HepG2 (cell line): ENCODE measurements around the gene FAM200B. TPM values are rescaled to one million over a fixed set of nuclear protein-coding genes. Genes with fewer than 3 reads are reported as not detected.

Experiments used
- BCLAF1 ChIP-seq: fragments of 450-650 bp; IDR thresholded peaks from 2 replicates; pipeline ENCODE4 v1.6.1; 2017; ENCODE audit warnings: mild to moderate bottlenecking
- FOSL1 ChIP-seq: sonication (generic); formaldehyde crosslinking; IDR thresholded peaks from 2 replicates; pipeline ENCODE4 v1.9.0; 2021; ENCODE audit warnings: missing genetic modification reagents, borderline replicate concordance
- HINFP ChIP-seq: sonication (generic); formaldehyde crosslinking; IDR thresholded peaks from 2 replicates; pipeline ENCODE4 v1.4.0; 2020; ENCODE audit warnings: low read depth, mild to moderate bottlenecking, missing genetic modification reagents
- MLXIP ChIP-seq: sonication (generic); formaldehyde crosslinking; IDR thresholded peaks from 2 replicates; pipeline ENCODE4 v1.9.0; 2021; ENCODE audit warnings: missing genetic modification reagents, borderline replicate concordance
- RARG ChIP-seq: sonication (generic); formaldehyde crosslinking; IDR thresholded peaks from 2 replicates; pipeline ENCODE4 v1.4.0; 2020; ENCODE audit warnings: low read depth, mild to moderate bottlenecking, missing genetic modification reagents
- SAP130 ChIP-seq: IDR thresholded peaks from 2 replicates; pipeline ENCODE4 v1.6.1; 2016; ENCODE audit warnings: low read depth
- THRA ChIP-seq: sonication (generic); formaldehyde crosslinking; IDR thresholded peaks from 2 replicates; pipeline ENCODE4 v1.4.0; 2020; ENCODE audit warnings: missing genetic modification reagents, borderline replicate concordance
- THYN1 ChIP-seq: sonication (generic); formaldehyde crosslinking; IDR thresholded peaks from 2 replicates; pipeline ENCODE4 v1.8.1; 2023; ENCODE audit warnings: low read depth, mild to moderate bottlenecking, moderate library complexity, missing genetic modification reagents, borderline replicate concordance
- ZBTB37 ChIP-seq: sonication (generic); formaldehyde crosslinking; IDR thresholded peaks from 2 replicates; pipeline ENCODE4 v1.4.0; 2020; ENCODE audit warnings: mild to moderate bottlenecking, missing genetic modification reagents
- ZBTB38 ChIP-seq: sonication (generic); formaldehyde crosslinking; IDR thresholded peaks from 2 replicates; pipeline ENCODE4 v1.5.1; 2020; ENCODE audit warnings: mild to moderate bottlenecking, missing genetic modification reagents
- ZBTB46 ChIP-seq: sonication (generic); formaldehyde crosslinking; IDR thresholded peaks from 2 replicates; pipeline ENCODE4 v1.4.0; 2020; ENCODE audit warnings: mild to moderate bottlenecking, missing genetic modification reagents, borderline replicate concordance
- ZFP36L1 ChIP-seq: sonication (generic); formaldehyde crosslinking; IDR thresholded peaks from 2 replicates; pipeline ENCODE4 v1.8.0; 2022; ENCODE audit warnings: mild to moderate bottlenecking, missing genetic modification reagents, moderate library complexity
- ZKSCAN1 ChIP-seq: fragments of 150-350 bp; IDR thresholded peaks from 2 replicates; pipeline ENCODE4 v1.6.1; 2014; ENCODE audit warnings: low read length
- ZNF329 ChIP-seq: sonication (generic); formaldehyde crosslinking; IDR thresholded peaks from 2 replicates; pipeline ENCODE4 v1.9.0; 2021; ENCODE audit warnings: low read depth, mild to moderate bottlenecking, missing genetic modification reagents
- ZNF816 ChIP-seq: sonication (generic); formaldehyde crosslinking; IDR thresholded peaks from 2 replicates; pipeline ENCODE4 v1.8.0; 2022; ENCODE audit warnings: missing genetic modification reagents, mild to moderate bottlenecking, borderline replicate concordance
- polyA plus RNA-seq, 8 experiments: library from polyadenylated mRNA; depleted of rRNA in 3 of 8; stranded (reverse) in 7 of 8; unstranded in 1 of 8; fragments of >200 nt; fragmentation: Illumina TruSeq in 4 of 8; extraction: Trizol in 4 of 8; gene quantifications; 2 replicates each; pipeline versions ENCODE4 v1.2.1 to v1.2.3, GENCODE V29; 2011 to 2016; ENCODE audit warnings: low read depth in 4 of 8, missing spikeins in 1 of 8, mixed read lengths in 1 of 8; ENCODE audit not compliant: insufficient read depth in 1 of 8
- total RNA-seq, 5 experiments: library from RNA; depleted of rRNA; stranded (reverse); fragments of >200 nt; fragmentation: Illumina TruSeq; extraction: Trizol; gene quantifications; 2 replicates each; pipeline ENCODE4 v1.2.3, GENCODE V29; 2016; ENCODE audit warnings: low read depth in 1 of 5

FAM200B gene
- total and polyA plus RNA-seq, 2 of the 13 experiments (the other 11 are each of a cell fraction or from before 2014, with no cell fraction given) = 25.6 to 41.8 TPM

- no peak for TF ChIP-seq ZBTB46 (CRISPR knock-in tag)
- no peak for TF ChIP-seq THYN1 (CRISPR knock-in tag)
- TF ChIP-seq ZKSCAN1 = no peak
- TF ChIP-seq SAP130 (CRISPR knock-in tag) = peak; percentile 99
- peak; percentile 78 for TF ChIP-seq ZBTB38
- TF ChIP-seq ZFP36L1 = peak; percentile 93
- TF ChIP-seq ZNF329 = no peak
- no peak for TF ChIP-seq FOSL1
- 0 out of 2 replicates have a peak, but pooled peaks have one; percentile 20 for TF ChIP-seq THRA (CRISPR knock-in tag)
- no peak for TF ChIP-seq BCLAF1
- TF ChIP-seq MLXIP (CRISPR knock-in tag) = 0 out of 2 replicates have a peak, but pooled peaks have one; percentile 18
- no peak for TF ChIP-seq RARG (CRISPR knock-in tag)
- no peak for TF ChIP-seq ZBTB37 (CRISPR knock-in tag)
- peak; percentile 52; the same call in 1 of the 2 replicates for TF ChIP-seq ZNF816 (CRISPR knock-in tag)
- no peak for TF ChIP-seq HINFP
Observed at GRCh38 chr4:15681372-15682241, at the start of gene FAM200B (continued).
